ENCODE measurements around the gene TMEM263.

TMEM263 gene

GRCh38 chr12:106947461-106947860 is 8.2 kb upstream of the TMEM263 start:
- DNase-seq (ENCODE audit: low read depth), result no peak

DNA sequence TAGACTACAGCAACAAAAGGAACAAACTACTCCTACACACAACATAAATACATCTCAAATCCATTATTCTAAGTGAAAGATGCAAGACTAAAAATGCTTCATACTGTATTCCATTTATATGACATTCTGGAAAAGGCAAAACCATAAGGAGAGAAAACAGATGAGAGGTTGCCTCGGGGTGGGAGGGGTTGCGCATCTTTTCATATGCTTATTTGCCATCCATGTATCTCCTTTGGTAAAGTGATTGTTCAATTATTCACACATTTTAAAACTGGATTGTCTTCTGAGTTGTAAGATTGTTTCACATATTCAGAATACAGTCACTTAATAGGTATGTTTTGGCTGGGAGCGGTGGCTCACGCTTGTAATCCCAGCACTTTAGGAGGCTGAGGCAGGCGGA is 5.1 kb upstream of the TMEM263 start:
- no peak for DNase-seq (ENCODE audit: low read depth)

GRCh38 chr12:106953352-106954250 is 2.1 kb upstream of the TMEM263 start:
- DNase-seq (ENCODE audit: low read depth), result no peak

- DNase-seq (ENCODE audit: low read depth), result peak; percentile 1
Measured at GRCh38 chr12:106954462-106955376, 988 bp upstream of the TMEM263 start.

- DNase-seq (ENCODE audit: low read depth), result peak; percentile 34
Measured at GRCh38 chr12:106956048-106956578, 406 bp downstream of the TMEM263 start.

DNA sequence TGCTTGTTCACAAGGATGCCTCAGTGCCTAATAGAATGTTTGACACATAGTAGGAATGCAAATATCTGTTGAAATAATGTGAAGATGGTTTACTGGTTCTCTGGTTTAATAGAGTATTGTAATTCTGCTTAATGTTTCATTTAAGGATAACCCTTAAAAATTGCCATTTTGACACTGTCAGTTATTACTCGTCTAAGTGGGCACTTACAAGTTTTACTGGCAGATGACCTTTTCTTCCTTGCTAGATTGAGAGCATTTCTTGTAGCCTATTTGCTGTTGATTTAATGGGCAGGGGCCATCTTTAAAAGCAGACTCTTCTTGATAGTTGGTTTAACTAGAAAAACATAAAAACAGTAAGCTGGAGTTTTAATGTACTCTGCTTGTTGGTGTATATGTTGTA is 1.9 kb downstream of the TMEM263 start:
- no peak for DNase-seq (ENCODE audit: low read depth)

DNA sequence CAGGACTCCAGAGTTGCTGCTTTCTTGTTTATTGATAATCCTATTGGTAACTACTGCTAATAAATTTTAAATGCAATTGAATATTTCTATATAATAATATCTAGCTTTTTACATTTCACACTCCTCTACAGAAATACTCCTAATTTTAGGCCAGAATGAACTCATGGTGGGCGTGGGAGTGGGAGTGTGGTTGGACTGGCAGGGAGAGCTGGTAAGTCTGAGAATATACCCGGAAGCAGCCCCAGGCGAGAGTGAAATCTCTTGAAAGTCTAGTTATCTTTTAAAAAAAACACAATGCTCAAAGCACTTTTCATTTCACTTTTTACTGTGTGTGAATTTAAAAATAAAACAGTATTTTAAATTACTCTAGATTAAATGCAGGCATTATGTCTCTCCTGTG is 4.7 kb downstream of the TMEM263 start:
- no peak for DNase-seq (ENCODE audit: low read depth)

DNA sequence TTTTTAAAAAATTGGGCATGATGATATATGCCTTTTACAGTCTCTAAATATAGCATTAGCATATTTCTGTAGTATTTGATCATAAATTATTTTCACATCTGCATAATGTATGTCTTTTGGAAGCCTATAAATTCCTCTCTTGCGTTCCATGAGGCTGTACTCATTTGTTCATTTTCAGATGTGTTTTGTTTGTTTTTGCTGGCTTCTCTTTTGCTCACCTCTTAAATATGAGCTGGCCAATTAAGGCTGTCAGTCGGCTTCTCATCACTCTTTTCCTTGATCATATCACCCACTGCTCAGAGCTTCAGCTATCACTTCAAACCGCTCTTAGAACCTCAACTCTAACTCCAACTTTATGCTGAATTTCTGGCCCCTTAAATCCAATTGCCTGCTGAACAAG is 6.6 kb downstream of the TMEM263 start:
- DNase-seq (ENCODE audit: low read depth), result no peak

- no peak for DNase-seq (ENCODE audit: low read depth)
Measured at GRCh38 chr12:106964526-106964925, 8.8 kb downstream of the TMEM263 start.

- no peak for DNase-seq (ENCODE audit: low read depth)
Measured at GRCh38 chr12:106971065-106971464, 15.4 kb downstream of the TMEM263 start.

DNA sequence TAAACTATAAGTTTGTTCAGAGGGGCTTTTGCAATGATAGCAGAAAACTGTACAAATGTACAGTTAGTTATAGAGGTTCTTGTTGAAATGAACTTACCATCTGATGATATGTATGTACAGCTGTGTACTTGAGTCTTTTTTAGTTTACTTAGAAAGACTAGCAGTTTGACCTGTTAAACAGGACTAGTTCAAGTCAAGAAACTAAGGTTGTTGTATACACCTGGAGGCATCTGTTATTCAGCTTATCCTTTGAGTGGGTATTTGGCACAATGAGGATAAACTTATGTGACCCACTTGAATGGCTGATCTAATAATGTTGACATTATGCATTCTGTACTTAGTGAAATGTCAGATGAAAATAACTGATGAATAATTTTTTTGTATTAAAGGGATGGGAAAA is 17.8 kb downstream of the TMEM263 start:
- DNase-seq (ENCODE audit: low read depth), result no peak

- no peak for DNase-seq (ENCODE audit: low read depth)
Measured at GRCh38 chr12:106974511-106974910, 18.8 kb downstream of the TMEM263 start.

DNA sequence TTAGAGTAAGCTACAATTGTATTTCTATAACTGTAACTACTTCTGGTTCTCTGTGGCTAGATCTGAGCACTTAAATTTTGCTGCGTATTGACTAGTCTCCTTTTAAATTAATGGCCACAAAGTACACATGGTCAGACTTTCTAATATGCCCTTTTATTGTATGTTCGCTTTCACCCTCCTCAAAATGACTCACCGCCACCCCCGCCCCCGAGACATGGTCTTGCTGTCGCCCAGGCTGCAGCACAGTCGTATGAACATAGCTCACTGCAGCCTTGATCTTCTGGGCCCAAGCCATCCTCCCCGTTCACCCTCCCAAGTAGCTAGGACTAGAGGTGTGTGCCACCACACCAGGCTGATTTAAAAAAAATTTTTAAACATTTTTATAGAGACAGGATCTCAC is 19.4 kb downstream of the TMEM263 start:
- DNase-seq (ENCODE audit: low read depth), result no peak

- no peak for DNase-seq (ENCODE audit: low read depth)
Measured at GRCh38 chr12:106975993-106976658, 20.4 kb downstream of the TMEM263 start.

GRCh38 chr12:106976668-106977067 is 21.0 kb downstream of the TMEM263 start:
- no peak for DNase-seq (ENCODE audit: low read depth)

DNA sequence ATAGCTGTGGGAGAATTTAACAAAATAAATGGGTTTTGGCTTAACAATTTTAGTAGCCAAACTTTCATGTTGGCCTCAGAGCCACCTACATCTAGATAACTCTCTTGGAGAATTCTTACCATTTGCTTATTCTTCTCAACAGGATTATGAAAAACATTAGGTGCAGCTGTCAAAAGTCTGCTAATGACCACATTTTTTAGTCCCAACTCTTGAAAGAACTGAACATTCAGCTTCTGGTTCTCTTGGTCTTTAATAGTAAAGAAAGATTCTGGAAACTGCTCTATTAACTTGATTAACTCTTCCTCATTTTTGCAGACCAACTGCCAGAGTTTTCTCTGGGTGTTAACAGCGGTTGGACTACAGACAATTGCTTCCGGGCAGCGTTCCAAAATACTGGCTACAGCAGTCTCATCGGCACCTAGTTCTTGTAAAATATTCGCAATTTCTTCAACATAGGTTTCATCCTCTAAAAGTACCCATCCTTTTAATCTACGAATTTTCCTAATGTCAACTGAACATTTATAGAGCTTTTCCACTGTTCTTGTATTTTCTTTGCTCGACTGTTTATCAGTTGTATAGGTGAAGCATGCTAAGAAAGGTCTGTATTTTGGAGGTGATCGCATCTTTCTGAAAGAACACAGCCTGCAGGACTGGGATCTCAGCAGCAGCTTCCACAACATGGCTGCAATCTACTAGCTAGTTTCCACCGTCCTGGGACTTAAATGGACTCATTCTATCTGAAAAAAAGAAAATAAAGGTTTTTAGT is 22.5 kb downstream of the TMEM263 start:
- no peak for DNase-seq (ENCODE audit: low read depth)

DNA sequence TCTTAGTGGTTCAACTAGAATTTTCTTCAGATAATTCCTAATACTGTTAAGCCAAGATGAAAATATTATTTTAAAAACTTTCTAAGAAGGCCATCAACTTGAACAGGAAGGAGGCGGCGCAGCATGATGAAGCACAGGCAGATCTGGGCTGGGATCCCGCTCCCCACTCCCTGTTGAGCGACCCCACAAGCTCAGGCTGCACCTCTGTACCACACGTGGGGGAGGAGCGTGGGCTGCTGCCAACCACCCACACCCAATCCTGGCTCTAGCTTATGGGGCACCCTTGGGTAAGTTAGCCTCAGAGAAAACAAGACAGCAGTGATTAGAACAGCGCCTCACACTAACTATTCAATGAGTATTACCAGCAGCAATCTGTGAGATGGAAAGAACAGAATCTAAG is 25.2 kb downstream of the TMEM263 start:
- no peak for DNase-seq (ENCODE audit: low read depth)

DNA sequence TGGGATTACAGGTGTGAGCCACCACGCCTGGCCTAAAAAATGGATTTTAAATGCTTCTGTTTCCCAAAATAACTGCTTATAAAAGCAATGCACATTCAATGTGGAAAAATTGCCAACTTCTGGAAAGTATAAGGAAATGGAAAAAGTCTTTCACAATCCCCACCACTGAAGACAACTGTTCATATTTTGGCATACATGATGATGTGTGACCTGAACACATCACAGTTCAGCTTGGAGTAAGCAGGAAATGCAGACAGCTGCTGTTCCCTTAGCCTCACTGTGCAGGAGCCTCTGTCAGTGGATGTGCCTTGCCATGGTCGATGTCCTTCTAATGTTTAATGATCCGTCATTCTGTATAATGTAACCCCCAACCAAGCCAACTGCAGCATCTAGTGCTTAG is 26.1 kb downstream of the TMEM263 start:
- no peak for DNase-seq (ENCODE audit: low read depth)

DNA sequence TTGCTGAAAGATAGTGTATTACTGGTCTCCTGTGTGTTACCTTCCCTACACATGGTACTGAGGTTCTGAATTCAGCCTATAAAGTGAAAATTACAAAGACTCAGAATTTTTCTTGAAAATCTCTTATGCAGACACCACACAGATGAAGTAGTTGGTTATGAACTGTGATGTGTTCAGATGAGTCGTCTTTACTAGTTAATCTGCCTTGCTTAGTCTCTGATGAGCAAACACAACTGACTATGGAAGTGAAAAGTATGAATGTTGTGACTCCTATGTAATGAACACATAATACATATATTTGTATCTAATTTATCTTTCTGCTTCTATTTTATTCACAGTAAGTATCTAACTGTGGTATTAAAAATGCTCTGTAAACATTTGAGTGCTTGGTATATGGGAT is 26.5 kb downstream of the TMEM263 start:
- no peak for DNase-seq (ENCODE audit: low read depth)

- DNase-seq (ENCODE audit: low read depth), result no peak
Measured at GRCh38 chr12:106984588-106985137, 29.0 kb downstream of the TMEM263 start.

DNA sequence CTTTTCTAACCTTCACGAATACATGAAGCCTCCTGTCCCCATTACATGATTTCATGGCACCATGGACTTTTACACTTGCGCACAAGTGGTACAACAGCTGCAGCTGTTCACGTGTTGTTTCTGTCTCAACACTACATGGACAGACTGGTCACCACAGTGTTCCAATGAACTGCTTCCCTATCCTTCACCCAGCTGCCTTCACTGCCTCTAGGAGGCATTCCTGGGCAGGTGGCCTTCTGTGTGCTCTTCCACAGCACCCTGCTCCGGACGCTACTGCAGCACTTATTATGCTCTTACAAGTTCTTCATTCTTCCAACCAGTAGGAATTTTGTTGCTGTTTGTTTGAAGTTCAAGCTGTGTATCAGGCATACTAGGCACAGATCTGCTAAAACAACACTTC is 29.8 kb downstream of the TMEM263 start:
- DNase-seq (ENCODE audit: low read depth), result no peak

All from activated T-helper 9 cell treated with anti-CD3 and anti-CD28 coated beads, Interleukin-2, amount 50 U/mL, for 16 hours (primary cell).